ENCODE data around the gene MPST.
"Not testable (repeated sequence)": the region's sequence is repeated elsewhere in the genome, so short reads cannot be mapped to it uniquely, and the experiment has no call there.

MPST gene

DNA sequence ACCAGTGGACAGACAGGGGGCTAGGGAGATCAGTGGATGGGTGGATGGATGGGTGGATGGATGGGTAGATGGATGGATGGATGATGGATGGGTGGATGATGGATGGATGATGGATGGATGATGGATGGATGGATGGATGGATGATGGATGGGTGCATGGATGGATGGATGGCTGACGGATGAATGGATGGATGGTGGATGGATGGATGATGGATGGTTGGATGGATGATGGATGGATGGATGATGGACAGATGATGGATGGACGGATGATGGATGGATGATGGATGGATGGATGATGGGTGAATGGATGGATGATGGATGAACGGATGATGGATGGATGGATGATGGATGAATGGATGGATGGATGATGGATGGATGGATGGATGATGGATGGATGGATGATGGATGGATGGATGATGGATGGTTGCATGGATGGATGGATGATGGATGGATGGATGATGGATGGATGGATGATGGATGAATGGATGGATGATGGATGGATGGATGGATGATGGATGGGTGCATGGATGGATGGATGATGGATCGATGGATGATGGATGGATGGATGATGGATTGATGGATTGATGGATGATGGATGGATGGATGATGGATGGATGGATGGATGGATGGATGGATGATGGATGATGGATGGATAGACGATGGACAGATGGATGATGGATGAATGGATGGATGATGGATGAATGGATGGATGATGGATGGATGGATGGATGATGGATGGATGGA, 52.5 kb downstream of the MPST start:
- H3K27ac ChIP-seq, H3K4me3 ChIP-seq: not testable (repeated sequence)

GRCh38 chr22:37072673-37073072, 53.1 kb downstream of the MPST start:
- Histone ChIP-seq H3K4me3 (no peak overlapping the region), H3K27ac (no peak overlapping the region)

GRCh38 chr22:37074537-37074936, 55.0 kb downstream of the MPST start:
- no peak overlapping the region for H3K4me3 ChIP-seq
- H3K27ac ChIP-seq, result no peak overlapping the region

GRCh38 chr22:37075046-37075445, 55.5 kb downstream of the MPST start:
- Histone ChIP-seq H3K4me3 (no peak overlapping the region), H3K27ac (no peak overlapping the region)

GRCh38 chr22:37075822-37076433, 56.4 kb downstream of the MPST start:
- no peak overlapping the region for H3K27ac ChIP-seq
- no peak overlapping the region for H3K4me3 ChIP-seq

- peak overlapping the region in 3 of 21 experiments; percentile 4 to 60 (median 25) for H3K27ac ChIP-seq
Measured at GRCh38 chr22:37077802-37078448, 58.4 kb downstream of the MPST start.

GRCh38 chr22:37079158-37079557, 59.6 kb downstream of the MPST start:
- Histone ChIP-seq H3K4me3 (no peak overlapping the region), H3K27ac (peak overlapping the region in 5 of 21 experiments; percentile 12 to 70 (median 67))

More at GRCh38 chr22:37077802-37078448, 58.4 kb downstream of the MPST start:
- H3K4me3 ChIP-seq, result no peak overlapping the region
